GM03348 (cell line): ENCODE data around the gene SLC2A11.
A peak's percentile ranks its signal among the peaks of the same experiment; 100 is the strongest.

Source experiments
- DNase-seq: peaks from one replicate; pipeline ENCODE4 v3.0.0; 2012; ENCODE audit warnings: low spot score

Gene SLC2A11, protein sequence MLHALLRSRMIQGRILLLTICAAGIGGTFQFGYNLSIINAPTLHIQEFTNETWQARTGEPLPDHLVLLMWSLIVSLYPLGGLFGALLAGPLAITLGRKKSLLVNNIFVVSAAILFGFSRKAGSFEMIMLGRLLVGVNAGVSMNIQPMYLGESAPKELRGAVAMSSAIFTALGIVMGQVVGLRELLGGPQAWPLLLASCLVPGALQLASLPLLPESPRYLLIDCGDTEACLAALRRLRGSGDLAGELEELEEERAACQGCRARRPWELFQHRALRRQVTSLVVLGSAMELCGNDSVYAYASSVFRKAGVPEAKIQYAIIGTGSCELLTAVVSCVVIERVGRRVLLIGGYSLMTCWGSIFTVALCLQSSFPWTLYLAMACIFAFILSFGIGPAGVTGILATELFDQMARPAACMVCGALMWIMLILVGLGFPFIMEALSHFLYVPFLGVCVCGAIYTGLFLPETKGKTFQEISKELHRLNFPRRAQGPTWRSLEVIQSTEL

DNA sequence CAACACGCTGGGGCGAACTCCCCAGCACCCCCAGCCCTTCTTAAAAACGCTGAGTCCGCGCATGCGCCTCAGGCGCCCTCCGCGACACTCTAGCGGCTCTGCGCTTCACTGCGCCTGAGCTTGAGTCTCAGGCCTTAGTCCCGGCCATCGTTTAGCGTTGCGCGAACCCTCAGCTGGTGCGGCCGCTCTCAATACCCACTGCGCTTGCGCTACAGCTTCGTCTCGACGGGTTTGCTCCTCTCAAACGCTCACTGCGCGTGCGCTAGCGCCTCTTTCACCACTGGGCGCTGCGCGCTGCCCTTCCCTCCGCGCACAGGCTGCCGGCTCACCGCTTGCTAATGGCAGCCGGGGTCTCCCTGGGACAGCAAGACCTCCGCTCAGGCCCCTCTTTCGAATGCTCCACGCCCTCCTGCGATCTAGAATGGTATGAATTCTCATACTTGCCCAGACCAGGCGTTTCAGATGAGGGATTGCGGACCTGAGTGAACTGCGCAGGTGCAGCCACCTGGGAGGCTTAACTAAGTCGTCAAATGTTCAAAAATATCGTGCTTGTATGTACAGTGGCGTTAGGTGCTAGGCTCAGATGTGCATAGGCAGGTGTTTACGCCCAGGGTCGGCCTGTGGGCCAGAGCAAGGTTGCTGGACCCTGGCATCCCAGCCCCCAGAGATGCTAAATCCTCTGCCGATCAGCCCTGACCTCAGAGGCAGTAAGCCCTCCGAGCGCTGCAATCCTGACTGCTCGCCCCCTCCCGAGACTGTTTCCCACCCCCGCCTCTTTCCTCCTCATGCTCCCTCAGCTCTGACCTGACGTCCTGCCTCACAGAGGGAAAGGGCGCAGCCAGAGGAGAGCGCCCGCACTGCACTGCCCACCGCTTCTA, at the start of gene SLC2A11:
Gene SLC2A11, plus strand, starts transcription at position 270 of the 878 bp plus-strand sequence. Its CDS starts 125 bp downstream, at position 395.
- peak; percentile 98 for DNase-seq

DNA sequence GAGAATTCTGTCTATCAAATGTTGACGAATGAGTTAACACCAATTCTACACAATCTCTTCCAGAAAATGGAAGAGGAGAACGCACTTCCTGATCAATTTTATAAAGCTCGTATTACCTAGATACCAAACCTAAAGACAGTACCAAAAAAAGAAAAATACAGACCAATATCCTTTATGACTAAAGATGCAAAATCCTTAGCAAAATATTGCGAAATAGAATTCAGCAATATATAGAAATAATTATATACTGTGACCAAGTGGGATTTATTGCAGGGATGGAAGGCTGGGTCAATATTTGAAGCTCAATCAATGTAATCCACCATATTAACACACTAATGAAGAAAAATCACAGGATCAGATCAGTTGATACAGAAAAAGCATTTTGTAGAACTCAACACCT, 45.3 kb upstream of the SLC2A11 start:
- DNase-seq: no peak

DNA sequence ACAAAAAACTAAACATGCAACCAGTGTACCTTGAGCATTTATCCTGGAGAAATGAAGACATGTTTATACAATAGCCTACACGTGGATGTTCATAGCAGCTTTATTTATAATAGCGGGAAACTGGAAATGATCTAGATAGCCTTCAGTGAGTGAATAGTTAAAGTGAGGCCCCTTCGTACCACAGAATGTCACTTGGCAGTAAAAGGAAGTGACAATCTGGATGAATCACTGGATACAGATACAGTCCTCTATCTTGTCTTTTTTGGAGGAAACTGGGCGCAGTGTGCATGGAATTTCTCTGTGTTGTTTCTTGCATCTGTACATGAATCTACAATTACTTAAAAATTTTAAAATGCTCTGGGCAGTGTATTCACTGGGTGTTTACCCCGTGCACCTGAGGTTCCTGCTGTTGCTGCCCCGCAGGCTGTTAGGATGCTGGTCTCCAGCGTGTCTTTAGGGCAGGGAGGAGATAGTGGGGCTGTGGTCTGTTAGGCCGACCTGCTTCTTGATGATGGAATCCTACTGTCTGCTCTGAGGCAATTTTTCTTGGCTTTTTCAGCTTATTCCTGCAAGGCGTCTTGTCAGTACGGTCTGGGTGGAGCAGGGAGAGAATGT, 42.0 kb upstream of the SLC2A11 start:
- DNase-seq: no peak

DNA sequence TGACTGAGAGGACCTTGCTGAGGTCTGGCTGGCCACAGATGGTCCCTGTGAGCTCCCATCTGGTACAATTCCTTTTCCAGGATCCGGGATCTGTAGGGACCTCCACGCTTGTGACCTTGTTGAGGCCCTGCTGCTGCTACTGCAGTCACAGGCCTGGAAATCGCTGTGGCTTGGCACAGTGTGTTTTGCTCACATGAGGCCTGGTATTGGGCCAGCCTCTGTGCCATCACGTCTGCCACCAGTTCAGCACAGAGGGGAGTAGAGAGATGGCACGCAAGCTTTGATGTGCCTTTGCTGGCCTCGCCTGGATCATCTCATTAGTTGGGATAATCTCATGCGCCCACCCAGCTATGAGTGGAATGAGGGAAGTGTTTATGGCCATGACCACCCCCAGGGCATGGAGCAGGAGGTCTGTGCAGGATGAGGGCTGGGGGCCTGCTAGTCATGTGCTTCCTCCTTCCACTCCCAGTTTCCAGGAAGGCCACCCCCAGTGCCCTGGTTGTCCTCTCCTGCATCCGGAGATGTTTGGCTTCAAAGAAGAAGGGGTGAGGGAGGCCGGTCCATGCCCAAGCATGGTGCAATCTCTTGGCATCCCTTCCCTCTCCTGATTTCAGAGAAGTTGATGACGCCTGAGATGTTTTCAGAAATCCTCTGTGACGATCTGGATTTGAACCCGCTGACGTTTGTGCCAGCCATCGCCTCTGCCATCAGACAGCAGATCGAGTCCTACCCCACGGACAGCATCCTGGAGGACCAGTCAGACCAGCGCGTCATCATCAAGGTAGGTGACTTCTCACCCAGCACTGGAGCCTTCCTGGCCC, 41.3 kb upstream of the SLC2A11 start:
- no peak for DNase-seq

DNA sequence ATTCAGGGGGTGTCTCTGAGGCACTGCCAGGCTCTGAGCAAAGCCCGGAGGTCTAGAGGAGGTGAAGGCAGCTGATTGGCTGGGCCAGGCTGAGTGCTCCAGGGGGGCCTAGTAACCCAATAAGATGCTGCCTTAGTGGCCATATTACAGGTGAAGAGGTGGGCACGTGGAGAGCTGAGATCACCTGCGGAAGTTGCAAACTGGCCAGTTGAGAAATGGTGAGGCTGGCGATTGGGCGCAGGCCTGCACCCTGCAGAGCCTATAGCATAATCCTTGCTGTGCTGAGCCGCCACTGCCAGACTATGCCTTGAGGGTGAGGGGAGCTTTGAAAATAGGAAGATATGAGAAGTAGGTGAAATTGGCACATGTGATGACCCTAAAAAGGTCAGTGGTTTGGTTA, 40.5 kb upstream of the SLC2A11 start:
- DNase-seq: no peak

DNA sequence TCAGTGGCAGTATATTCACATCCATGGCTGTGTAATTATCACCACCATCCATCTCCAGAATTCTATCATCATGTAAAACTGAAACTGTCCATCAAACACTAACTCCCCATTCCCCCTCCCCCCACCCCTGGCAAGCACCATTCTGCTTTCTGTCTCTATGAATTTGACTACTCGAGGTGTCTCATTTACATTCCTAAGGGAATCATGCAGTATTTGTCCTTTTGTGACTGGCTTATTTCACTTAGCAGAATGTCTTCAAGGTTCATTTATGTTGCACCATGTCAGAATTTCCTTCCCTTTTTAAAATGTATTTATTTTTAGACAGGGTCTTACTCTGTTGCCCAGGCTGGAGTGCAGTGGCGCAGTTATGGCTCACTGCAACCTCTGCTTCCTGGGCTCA, 39.1 kb upstream of the SLC2A11 start:
- no peak for DNase-seq

DNA sequence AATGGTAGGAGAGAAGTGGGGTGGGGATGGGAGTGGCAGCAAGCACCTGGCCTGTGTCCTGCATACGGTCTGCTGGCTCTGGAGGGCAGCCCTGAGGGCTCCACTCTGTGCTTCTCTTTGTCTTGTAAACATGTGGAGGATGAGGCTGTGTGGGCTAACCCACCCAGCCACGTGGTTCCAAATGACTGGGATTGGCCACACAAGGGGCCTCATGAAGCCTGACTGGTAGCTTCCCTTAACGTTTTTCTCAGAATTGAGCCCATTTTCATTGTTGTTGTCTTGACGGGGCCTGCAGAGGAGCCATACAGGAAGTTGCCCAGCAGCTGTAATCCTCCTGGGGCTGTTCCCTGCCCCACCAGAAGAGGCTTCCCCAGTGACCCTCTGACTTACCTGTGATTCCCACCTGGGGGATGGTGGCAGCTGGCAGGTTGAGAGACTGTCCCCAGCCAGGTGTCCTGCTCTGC, 36.9 kb upstream of the SLC2A11 start:
- DNase-seq: no peak

DNA sequence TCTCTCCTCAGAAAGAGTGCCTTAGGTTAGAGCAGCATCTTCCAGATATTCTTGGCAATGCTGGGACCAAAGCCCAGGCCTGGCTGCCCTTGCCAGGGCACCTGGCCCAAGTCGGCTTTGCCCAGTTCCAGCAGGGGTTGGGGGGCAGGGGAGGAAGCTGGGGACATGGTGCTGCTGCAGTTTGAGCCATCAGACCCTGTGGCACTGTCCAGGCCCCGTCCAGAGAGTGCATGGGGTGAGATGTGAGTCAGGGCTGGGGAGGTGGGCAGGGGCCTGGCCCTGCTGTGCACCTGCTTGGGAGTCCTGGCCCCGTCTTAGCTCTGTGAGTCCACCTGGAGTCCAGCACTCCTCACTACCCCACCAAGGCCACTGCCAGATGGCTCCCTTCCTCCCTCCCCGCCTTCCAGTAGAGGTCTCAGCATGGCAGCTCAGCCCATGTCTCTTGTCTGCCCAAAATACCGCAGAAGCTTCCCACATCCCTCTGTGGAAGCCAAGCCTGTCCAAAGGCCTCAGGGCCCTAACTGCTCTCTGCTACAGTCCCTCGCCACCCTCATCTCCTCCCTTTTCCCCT, 35.5 kb upstream of the SLC2A11 start:
- no peak for DNase-seq

DNA sequence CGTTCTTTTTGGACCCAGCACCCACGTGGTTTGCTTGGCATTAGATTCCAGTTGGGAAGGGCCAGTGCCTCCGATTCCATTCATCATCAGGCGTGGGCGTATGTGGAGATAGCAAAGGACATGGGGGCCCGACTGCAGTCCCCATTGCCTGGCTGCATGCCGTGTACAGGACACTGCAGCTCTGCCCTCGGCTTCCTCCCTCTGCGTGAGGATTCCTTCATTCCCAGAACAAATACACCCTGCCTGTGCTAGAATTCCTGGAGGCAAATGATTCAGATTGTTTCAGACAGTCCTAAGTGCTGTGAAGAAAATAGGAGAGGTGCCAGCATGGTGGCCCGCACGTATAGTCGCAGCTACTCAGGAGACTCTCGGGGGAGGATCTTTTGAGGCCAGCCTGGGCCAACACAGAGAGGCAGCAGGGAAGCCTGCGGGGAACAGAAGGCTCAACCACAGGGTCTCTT, 34.3 kb upstream of the SLC2A11 start:
- no peak for DNase-seq

DNA sequence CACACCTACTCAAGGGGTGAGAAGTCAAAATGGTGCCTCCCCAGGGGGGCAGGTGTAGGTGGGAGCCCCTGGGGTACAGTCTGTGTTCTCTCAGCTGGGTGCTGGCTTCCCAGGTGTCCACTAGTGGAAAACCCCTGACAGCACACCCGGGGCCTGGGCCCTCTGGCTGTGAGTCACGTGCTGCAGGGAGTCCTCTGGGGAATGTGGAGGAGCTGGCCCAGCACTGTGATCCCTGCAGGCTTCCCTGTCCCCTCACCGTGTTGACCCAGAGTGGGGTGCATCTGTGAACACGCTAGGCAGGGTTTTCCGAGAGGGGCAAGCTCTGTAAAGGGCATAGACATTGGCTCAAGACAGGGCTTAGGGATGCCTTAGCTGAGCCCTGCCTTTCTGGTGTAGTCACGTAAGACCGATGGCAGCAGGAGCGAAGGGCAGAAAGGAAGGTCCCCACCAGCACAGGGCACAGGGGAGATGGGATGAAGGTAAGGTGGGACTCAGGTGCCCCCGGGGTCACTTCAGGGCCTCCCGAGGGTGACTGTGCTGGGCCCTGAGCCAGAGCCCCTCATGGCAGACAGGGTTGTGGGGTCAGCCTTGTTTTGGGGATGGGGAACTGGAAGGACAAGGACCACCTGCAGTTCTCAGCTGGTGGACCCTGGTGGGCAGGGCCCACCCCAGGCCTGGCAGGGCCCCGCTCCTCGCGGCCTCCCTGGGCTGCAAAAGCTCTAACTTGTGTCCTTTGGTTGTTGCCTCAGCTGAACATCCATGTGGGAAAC, 33.0 kb upstream of the SLC2A11 start:
- no peak for DNase-seq

DNA sequence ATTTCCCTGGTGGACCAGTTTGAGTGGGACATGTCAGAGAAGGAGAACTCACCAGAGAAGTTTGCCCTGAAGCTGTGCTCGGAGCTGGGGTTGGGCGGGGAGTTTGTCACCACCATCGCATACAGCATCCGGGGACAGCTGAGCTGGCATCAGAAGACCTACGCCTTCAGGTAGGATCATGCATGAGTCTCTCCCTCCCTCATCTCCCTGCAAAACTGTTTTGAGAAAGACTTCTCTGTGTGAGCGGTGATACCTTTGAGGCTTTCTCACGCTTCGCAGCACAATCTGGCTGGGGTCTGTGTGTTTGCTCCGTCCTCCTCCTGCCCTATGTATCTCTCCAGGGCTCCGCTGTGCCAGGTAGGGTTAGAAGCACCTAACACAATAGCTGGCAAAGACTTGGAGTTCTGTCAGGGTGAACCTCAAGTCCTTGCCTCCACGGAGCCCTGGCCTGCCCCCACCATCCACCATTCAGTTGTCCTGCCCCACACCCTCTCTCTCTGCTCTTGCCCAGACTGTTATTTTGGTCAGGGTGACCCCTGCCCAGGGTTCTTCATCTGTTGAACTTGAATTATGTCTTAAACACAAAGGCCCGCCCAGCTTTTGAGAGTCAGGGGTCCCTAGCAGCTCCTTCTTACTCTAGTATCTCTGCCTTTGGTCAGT, 32.3 kb upstream of the SLC2A11 start:
- no peak for DNase-seq

DNA sequence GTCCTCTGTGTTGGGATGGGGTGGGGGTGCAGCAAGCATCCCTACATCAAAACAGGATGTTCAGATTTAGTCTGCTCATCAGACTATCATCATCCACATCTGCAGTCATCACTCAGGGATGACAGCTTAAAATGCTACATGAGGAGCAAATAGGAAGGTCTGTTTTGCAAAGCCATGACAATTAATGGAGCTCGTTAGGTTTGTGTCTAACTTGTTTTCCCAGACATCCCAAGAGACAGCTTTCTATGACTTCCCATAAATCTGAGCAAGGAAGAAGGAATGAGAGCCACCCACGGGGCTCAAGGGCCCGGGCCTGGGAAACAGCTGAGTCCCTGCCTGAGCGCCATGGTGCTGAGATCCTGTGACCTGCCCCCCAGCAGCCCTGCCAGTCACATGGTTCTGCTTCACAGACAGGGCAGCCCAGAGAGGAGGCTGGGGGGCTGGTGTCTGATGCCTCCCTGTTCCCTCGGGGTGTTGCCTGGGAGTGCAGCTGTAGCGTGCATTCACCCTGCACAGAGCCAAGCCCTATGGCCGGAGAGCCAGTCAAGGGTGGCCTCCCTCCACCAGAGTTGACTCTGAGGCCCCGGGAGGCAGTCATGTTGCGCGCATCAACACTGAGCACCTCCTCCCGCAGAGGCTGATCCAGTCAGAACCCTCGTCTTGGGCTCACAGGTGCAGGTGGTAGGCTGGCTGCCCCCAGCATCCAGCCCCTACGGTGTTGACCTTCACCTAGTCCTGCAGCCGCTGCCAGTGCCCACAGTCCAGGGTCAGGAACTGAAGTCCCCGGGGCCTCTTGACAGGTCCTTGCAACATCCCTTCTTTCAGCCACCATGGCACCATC, 30.9 kb upstream of the SLC2A11 start:
- DNase-seq: peak; percentile 48

DNA sequence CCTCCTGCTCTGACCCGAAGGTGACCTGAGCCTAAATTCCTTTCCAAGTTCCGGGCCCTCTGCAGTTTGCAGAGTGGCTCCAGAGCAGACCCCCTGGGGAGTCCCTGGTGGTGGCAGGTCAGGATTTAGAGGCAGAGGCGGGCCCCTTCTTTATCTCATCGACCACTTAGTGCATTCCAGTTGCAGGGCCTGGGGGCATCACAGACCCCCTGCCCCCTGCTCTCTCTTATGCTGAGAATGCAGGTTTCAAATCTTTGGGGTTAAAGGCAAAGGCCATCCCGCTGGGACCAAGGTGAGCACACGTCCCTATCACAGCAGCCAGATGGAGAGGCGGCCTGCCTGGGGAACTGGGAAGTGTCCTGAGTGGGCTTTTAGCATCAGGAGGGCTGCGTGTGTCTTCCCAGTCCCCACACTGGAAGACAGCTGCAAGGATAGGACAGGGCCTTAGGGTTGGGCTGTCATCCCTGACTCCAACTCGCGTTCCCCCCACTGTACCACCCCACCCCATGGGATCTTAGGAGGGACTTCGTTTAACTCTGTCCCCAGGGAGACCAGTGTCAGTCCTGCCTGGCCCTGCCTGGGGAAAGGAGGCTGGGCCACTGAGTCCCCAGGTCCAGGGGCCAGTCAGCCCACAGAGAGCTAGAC, 30.2 kb upstream of the SLC2A11 start:
- DNase-seq: no peak

DNA sequence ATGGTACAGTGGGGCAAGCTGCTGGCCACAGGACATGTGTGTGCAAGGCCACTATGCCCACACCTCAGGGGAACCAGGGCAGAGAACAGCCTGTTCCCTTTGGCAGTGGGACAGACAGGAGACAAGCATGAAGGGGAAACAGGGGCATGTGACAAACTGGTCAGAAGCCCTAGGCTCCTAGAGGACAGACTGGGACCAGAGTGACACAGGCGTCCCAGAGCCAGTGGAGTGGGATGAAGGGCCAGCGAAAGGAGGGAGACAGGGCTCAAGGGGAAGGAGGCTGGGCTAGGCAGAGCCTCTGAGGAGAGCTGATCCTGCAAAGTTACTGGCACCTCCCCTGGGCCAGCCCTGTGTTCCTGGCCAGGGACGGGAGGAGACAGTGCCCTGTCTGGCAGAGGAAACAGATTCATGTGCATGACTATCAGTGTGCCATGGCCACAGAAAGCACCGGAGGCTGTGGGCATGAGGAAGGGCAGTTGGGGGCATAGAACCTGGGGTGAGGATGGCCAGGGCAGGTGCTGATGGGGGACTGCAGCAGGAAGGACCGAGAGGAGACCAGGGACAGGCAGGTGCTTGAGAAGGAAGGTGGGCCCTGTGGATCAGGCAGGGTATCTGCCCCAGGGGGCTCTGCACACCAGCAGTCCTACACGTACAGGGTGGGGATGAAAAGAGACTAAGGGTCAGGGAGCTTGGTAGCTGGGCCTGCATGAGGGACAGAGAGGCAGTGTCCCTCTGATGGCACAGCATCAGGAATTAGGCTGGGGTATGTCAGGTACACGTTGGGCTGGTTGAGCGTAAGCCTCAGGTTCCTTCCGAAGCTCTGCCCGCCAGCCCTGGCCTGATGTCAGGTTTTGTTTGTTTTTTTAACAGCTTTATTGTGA, 28.6 kb upstream of the SLC2A11 start:
- DNase-seq: no peak

DNA sequence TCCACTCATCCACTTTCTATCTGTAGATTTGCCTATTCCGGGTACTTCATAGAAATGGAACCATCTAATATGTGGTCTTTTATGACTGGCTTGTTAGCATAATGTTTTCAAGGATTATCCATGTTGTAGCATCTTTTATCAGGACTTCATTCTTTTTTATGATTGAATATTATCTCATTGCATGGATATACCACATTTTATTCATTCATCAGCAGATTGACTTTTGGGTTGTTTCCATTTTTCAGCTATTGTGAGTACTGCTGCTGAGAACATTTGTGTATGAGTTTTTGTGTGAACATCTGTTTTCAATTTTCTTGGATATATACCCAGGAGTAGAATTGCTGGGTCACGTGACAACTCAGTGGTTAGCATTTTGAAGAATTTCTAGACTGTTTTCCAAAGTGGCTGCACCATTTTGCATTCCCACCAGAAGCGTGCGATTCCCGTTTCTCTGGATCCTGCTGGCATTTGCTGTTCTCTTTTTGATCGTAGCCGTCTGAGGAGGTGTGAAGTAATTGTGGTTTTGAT, 27.8 kb upstream of the SLC2A11 start:
- peak; percentile 50 for DNase-seq

DNA sequence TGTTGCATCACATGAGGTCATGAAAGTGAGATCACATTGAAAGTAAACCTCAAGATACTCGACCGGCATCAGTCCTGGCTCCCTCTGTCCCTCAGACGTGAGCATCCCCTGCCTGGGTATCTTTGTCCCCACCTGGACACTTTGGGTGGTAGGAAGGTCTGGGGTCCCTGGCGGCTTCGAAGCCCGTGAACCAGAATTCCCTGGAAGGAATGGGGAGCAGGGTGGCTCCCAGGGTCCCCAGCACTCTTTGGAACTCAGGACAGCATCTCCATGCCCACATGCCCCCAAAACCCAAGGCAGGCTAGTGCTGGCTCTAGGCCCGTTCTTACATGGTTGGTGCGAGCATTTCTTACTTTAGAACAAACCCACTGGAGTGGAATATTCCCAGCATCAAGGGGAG, 26.4 kb upstream of the SLC2A11 start:
- DNase-seq: no peak

DNA sequence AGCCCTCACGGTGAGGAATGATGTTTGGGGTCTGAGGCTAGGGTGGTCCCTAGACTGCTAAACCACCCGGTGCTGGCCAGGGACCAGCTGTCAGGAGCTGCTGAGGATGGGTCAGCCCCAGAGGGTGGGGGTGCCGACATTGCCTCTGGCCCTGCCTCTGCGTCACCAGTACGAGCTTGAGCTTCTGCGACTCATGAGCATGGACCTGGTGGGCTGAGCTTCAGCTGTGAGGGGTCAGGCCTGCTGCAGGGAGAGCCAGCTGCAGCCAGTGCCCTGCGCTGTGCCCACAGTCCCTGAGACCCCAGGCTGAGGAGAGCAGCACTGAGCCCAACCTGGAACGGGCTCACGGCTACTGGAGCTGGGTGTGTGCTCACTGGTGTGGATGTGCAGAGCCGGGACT, 25.9 kb upstream of the SLC2A11 start:
- no peak for DNase-seq
